Uterus (tissue), 4 donors: ENCODE data around the gene GPR176. TPM values are rescaled to one million over a fixed set of nuclear protein-coding genes. Genes with fewer than 3 reads are reported as not detected.

ENCODE experiments used
- DNase-seq, 2 donors: peaks; one replicate each; pipeline ENCODE4 v3.0.0-alpha.2; 2019 to 2020
- H3K27ac ChIP-seq, 2 donors: fragments of 200-600 bp; sonication (generic); 1 replicate in 1 of 2; 2 replicates in 1 of 2; pipeline ENCODE4 v1.5.1; 2016 to 2018
- H3K27me3 ChIP-seq, 2 donors: fragments of 200-600 bp; sonication (generic); one replicate each; pipeline ENCODE4 v1.5.1; 2018 to 2019; ENCODE audit warnings: control low read depth in 1 of 2
- H3K36me3 ChIP-seq, 2 donors: fragments of 200-600 bp; sonication (generic); one replicate each; pipeline ENCODE4 v1.5.1; 2019; ENCODE audit warnings: control low read depth in 1 of 2
- H3K4me1 ChIP-seq, 2 donors: fragments of 200-600 bp; sonication (generic); one replicate each; pipeline ENCODE4 v1.5.1; 2018 to 2019; ENCODE audit warnings: control low read depth in 1 of 2
- H3K4me3 ChIP-seq, 2 donors: fragments of 200-600 bp; sonication (generic); 1 replicate in 1 of 2; 2 replicates in 1 of 2; pipeline ENCODE4 v1.5.1; 2018 to 2019; ENCODE audit warnings: mild to moderate bottlenecking in 1 of 2
- H3K9me3 ChIP-seq, 2 donors: fragments of 200-600 bp; sonication (generic); one replicate each; pipeline ENCODE4 v1.5.1; 2019; ENCODE audit warnings: control low read depth in 1 of 2
- POLR2A ChIP-seq, 2 donors: fragments of 450-650 bp; IDR thresholded peaks; one replicate each; pipeline ENCODE4 v1.6.1; 2016; ENCODE audit warnings: antibody characterized with exemption in 2 of 2, mild to moderate bottlenecking in 1 of 2, moderate library complexity in 1 of 2
- intact Hi-C: fragments of 100-400 bp; cut with DNase I; formaldehyde crosslinking; loops from one replicate; pipeline ENCODE4 v1.15.1; 2023; ENCODE audit warnings: low total_unique reads
- total RNA-seq, 4 donors: library from RNA; depleted of rRNA in 3 of 4; stranded (reverse); fragments of >200 nt in 3 of 4; gene quantifications; one replicate each; pipeline versions ENCODE4 v1.1.0 to v1.2.4, GENCODE V29; 2014 to 2023
- TF ChIP-seq, protein P1 (sequence below), 4 experiments: fragments of 200-600 bp in 2 of 4; fragments of 450-650 bp in 2 of 4; sonication (generic) in 2 of 4; IDR thresholded peaks; one replicate each; pipeline ENCODE4 v1.5.1; 2016 to 2019; ENCODE audit warnings: antibody characterized with exemption in 4 of 4, mild to moderate bottlenecking in 2 of 4, moderate library complexity in 1 of 4
- donor health status: DM: yes; HTN: yes; CAD: no.

Gene GPR176
- total RNA-seq, 4 donors from 2014 or later, result 5.5 to 11.8 (median 7.1) TPM

DNA sequence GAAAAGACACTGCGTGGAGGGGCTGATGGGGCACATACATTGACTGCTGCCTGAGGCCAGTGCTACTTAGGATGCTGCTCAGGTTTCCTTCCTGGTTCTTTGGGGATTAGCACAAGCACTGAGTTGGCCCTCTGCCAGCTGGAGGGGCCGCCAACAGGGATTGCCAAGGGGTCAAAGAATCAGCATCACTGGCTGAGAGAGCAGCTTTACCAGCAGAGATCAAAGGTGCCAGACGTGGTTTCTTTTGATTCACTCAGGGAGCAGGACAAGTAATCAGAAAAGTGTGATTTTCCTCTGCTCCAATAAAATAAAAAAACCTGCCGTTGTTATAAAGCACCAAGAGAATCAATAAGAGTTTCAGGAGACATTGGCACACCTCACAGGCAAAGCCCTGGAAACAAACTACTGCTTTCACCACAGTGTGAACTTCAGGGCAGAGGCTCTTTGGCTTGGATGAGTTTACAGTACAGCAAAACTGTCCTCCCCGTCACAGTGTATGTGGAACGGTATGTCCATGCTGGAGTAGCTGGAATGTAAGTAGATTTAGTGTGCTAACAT lies 91.6 kb downstream of the GPR176 start:
- H3K36me3 ChIP-seq, result no peaks in the 10 kb centered on the region
- H3K4me3 ChIP-seq, result no peak overlapping the region
- no peaks in the 10 kb centered on the region for H3K4me1 ChIP-seq
- H3K9me3 ChIP-seq, result no peaks in the 10 kb centered on the region
- intact Hi-C loops, result no loop called here
- no peak for TF ChIP-seq POLR2A (IDR thresholded peaks at IDR 0.05)
- TF ChIP-seq, protein P1, sequence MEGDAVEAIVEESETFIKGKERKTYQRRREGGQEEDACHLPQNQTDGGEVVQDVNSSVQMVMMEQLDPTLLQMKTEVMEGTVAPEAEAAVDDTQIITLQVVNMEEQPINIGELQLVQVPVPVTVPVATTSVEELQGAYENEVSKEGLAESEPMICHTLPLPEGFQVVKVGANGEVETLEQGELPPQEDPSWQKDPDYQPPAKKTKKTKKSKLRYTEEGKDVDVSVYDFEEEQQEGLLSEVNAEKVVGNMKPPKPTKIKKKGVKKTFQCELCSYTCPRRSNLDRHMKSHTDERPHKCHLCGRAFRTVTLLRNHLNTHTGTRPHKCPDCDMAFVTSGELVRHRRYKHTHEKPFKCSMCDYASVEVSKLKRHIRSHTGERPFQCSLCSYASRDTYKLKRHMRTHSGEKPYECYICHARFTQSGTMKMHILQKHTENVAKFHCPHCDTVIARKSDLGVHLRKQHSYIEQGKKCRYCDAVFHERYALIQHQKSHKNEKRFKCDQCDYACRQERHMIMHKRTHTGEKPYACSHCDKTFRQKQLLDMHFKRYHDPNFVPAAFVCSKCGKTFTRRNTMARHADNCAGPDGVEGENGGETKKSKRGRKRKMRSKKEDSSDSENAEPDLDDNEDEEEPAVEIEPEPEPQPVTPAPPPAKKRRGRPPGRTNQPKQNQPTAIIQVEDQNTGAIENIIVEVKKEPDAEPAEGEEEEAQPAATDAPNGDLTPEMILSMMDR (IDR thresholded peaks at IDR 0.05), result no peak
- no peaks in the 10 kb centered on the region for H3K27me3 ChIP-seq
- no peak overlapping the region for H3K27ac ChIP-seq
- DNase-seq, result no peak

DNA sequence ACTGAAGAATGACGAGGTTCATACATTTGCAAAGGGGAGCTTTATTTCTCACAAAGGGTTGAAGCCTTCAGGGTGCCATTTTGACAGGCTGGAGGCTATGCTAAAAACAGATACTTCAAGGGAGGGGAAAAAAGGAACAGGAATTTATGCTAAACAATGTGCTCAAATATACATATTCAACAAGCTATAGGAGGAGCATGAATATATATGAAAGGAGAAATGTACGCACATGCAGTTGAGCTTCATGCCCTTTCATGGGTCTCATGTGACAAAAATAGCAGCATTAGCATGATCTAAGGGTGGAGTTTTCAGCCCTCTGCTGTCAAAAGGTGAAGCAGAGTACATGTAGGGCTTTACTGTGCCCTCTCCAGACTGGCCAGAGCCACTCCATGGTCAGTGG lies 93.1 kb downstream of the GPR176 start:
- no peak for DNase-seq
- no peaks in the 10 kb centered on the region for H3K4me1 ChIP-seq
- intact Hi-C loops, result no loop called here

DNA sequence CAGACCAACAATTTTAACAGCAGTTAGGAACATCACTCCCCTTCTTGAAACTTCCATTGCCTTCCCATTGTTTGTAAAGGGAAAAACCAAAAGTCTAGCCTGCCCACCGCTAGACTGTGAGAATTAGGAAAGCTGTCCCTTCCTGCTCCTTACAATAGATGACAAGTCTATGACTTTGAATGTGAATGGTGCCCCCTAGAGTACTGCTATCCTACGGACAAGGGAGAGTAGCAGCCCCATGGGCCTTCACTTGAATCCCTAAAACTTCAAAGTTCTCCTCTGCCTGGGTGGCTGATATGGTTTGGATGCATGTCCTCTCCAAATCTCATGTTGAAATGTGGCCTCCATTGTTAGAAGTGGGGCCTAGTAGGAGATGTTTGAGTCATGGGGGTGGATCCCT lies 96.4 kb downstream of the GPR176 start:
- no peak for TF ChIP-seq POLR2A (IDR thresholded peaks at IDR 0.05)
- TF ChIP-seq, protein P1 (IDR thresholded peaks at IDR 0.05), result no peak
- no peaks in the 10 kb centered on the region for H3K9me3 ChIP-seq
- no peak for DNase-seq
- no peaks in the 10 kb centered on the region for H3K36me3 ChIP-seq
- intact Hi-C loops, result no loop called here
- no peak overlapping the region for H3K27ac ChIP-seq
- no peaks in the 10 kb centered on the region for H3K27me3 ChIP-seq
- H3K4me1 ChIP-seq, result no peaks in the 10 kb centered on the region
- H3K4me3 ChIP-seq, result no peak overlapping the region

More for the DNA sequence above, 93.1 kb downstream of the GPR176 start:
- no peaks in the 10 kb centered on the region for H3K27me3 ChIP-seq
- TF ChIP-seq, protein P1 (IDR thresholded peaks at IDR 0.05), result no peak
- TF ChIP-seq POLR2A (IDR thresholded peaks at IDR 0.05), result no peak
- no peaks in the 10 kb centered on the region for H3K9me3 ChIP-seq
- no peak overlapping the region for H3K27ac ChIP-seq
- no peak overlapping the region for H3K4me3 ChIP-seq
- no peaks in the 10 kb centered on the region for H3K36me3 ChIP-seq

DNA sequence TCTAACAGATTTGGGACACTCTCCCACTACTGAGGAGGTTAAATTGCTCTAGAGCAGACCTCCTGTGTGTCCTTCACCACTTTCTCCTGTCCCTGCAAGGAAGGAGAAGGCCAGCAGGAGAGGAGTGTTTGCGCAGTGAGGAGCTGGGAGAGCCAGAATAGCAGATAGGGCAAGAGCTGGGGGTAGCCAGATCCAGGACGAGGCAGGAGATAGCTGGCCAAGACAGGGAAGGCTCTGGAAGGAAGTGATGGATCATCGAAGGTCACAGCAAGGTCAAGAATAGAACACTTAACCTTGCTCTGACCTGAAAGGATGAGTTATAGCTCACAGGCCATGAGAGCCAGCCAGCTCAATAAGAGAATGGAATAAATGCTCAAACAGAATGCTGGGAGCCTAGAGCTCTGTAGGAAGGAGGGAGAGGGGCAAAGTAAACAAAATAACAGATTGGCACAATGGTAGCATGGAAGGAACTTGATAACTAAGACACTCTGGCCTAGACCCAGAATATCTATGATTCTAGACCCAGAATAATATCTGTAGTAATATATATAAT lies 99.9 kb downstream of the GPR176 start:
- H3K27ac ChIP-seq, result no peak overlapping the region
- no peaks in the 10 kb centered on the region for H3K4me1 ChIP-seq
- intact Hi-C loops, result no loop called here
- H3K9me3 ChIP-seq, result no peaks in the 10 kb centered on the region
- H3K27me3 ChIP-seq, result no peaks in the 10 kb centered on the region
- DNase-seq, result no peak
- no peaks in the 10 kb centered on the region for H3K36me3 ChIP-seq
- no peak overlapping the region for H3K4me3 ChIP-seq
- TF ChIP-seq, protein P1 (IDR thresholded peaks at IDR 0.05), result no peak
- no peak for TF ChIP-seq POLR2A (IDR thresholded peaks at IDR 0.05)

DNA sequence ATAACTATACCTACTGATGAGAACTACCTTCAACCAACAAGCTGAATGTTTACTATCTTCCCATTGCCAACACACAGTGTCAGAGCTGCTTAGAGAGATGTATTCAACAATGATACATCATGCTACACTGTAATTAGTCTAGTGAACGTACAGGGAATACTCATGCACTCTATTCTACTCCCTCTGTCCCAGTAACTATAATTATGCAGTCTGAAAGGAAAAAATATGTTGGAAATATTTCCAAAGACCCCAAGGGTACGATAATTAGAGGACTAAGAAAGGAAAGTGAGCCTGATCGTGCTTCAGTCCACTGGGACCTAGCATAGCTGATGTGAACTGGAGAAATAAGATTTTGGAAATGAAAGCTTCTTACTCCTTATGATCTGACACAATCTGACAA lies 100.5 kb downstream of the GPR176 start:
- Histone ChIP-seq H3K4me3 (no peak overlapping the region), H3K27me3 (no peaks in the 10 kb centered on the region), H3K4me1 (no peaks in the 10 kb centered on the region), H3K9me3 (no peaks in the 10 kb centered on the region), H3K27ac (no peak overlapping the region), H3K36me3 (no peaks in the 10 kb centered on the region)
- TF ChIP-seq POLR2A (IDR thresholded peaks at IDR 0.05), result no peak
- TF ChIP-seq, protein P1 (IDR thresholded peaks at IDR 0.05), result no peak
- intact Hi-C loops, result no loop called here
- no peak for DNase-seq
